ENCODE measurements around the gene IMMP2L. TPM values are rescaled to one million over a fixed set of nuclear protein-coding genes. Genes with fewer than 3 reads are reported as not detected.

The IMMP2L gene
- total RNA-seq, 1 experiment from 2014 or later: 13.6 TPM

GRCh38 chr7:111294494-111294893 is 267.8 kb downstream of the IMMP2L start:
- no peak for TF ChIP-seq NFATC4 (CRISPR knock-in tag; IDR thresholded peaks at IDR 0.05)
- no peak for TF ChIP-seq STAT6 (CRISPR knock-in tag; conservative IDR thresholded peaks at IDR 0.05; ENCODE audit: low read depth)
- no peak for TF ChIP-seq E2F4 (CRISPR knock-in tag; IDR thresholded peaks at IDR 0.05; ENCODE audit: borderline replicate concordance, low read depth)
- TF ChIP-seq GABPB1 (CRISPR knock-in tag; IDR thresholded peaks at IDR 0.05): no peak
- TF ChIP-seq ELF4 (CRISPR knock-in tag; IDR thresholded peaks at IDR 0.05; ENCODE audit: low read depth): no peak
- TF ChIP-seq ATF2 (CRISPR knock-in tag; IDR thresholded peaks at IDR 0.05; ENCODE audit: borderline replicate concordance, low read depth): no peak
- TF ChIP-seq RELA (CRISPR knock-in tag; IDR thresholded peaks at IDR 0.05; ENCODE audit: borderline replicate concordance): no peak
- no peak for TF ChIP-seq NFYB (CRISPR knock-in tag; conservative IDR thresholded peaks at IDR 0.05; ENCODE audit: low read depth)
- TF ChIP-seq CREM (CRISPR knock-in tag; IDR thresholded peaks at IDR 0.05): no peak
- TF ChIP-seq ZNF532 (CRISPR knock-in tag; IDR thresholded peaks at IDR 0.05; ENCODE audit: borderline replicate concordance): no peak
- TF ChIP-seq ZNF281 (CRISPR knock-in tag; IDR thresholded peaks at IDR 0.05): no peak
- no peak for TF ChIP-seq ZBTB43 (CRISPR knock-in tag; IDR thresholded peaks at IDR 0.05)
- TF ChIP-seq GRHL2 (CRISPR knock-in tag; IDR thresholded peaks at IDR 0.05; ENCODE audit: insufficient replicate concordance, severe bottlenecking): no peak
- no peak for TF ChIP-seq ZNF317 (CRISPR knock-in tag; IDR thresholded peaks at IDR 0.05; ENCODE audit: borderline replicate concordance, low read depth)
- TF ChIP-seq TEAD1 (CRISPR knock-in tag; IDR thresholded peaks at IDR 0.05): no peak
- TF ChIP-seq ZNF396 (CRISPR knock-in tag; IDR thresholded peaks at IDR 0.05; ENCODE audit: borderline replicate concordance): no peak
- ATAC-seq (no peak), DNase-seq (ENCODE audit: low spot score) (no peak)
- CTCF ChIA-PET: no interaction called here
- Mint-ChIP-seq H3K36me3 (no peaks in the 10 kb centered on the region), H3K9me3 (peaks cover 5% of the 10 kb centered on the region; the same call in 1 of the 2 replicates), H3K27me3 (ENCODE audit: low read depth) (no peaks in the 10 kb centered on the region), H3K4me3 (no peak overlapping the region), H3K4me1 (0 out of 2 replicates have a peak, but pooled peaks cover 3% of the 10 kb centered on the region), H3K27ac (no peak overlapping the region)
- POLR2A ChIA-PET: no interaction called here

All from WTC11 (cell line).